RWPE2 (cell line): ENCODE results near the gene KCNAB3.

Experiments used
- ATAC-seq: fragments of 200-7000 bp; cut with Tn5 transposase; 3 replicates; pipeline ENCODE4 v1.9.1; 2021; ENCODE audit warnings: low read depth
- DNase-seq: peaks from one replicate; pipeline ENCODE4 v3.0.0-alpha.2; 2020; ENCODE audit warnings: low spot score
- H3K27ac ChIP-seq: fragments of 450-650 bp; 2 replicates; pipeline ENCODE4 v1.5.1; 2017; ENCODE audit warnings: mild to moderate bottlenecking; ENCODE audit not compliant: poor library complexity, severe bottlenecking
- H3K27me3 ChIP-seq: fragments of 250-450 bp; sonication (Bioruptor Pico); 2 replicates; pipeline ENCODE4 v1.5.1; 2021; ENCODE audit warnings: mild to moderate bottlenecking, moderate library complexity; ENCODE audit not compliant: insufficient read depth, poor library complexity, severe bottlenecking
- H3K36me3 ChIP-seq: fragments of 250-450 bp; sonication (Bioruptor Pico); 2 replicates; pipeline ENCODE4 v1.5.1; 2020; ENCODE audit warnings: low read depth, mild to moderate bottlenecking, moderate library complexity
- H3K4me1 ChIP-seq: fragments of 250-450 bp; sonication (Bioruptor Pico); 2 replicates; pipeline ENCODE4 v1.5.1; 2021; ENCODE audit warnings: mild to moderate bottlenecking, moderate library complexity; ENCODE audit not compliant: insufficient read depth, poor library complexity, severe bottlenecking
- H3K4me3 ChIP-seq: fragments of 250-450 bp; sonication (Bioruptor Pico); 2 replicates; pipeline ENCODE4 v1.5.1; 2021; ENCODE audit warnings: mild to moderate bottlenecking, moderate library complexity; ENCODE audit not compliant: severe bottlenecking
- H3K9me3 ChIP-seq: fragments of 250-450 bp; sonication (Bioruptor Pico); 2 replicates; pipeline ENCODE4 v1.5.1; 2021; ENCODE audit warnings: mild to moderate bottlenecking, moderate library complexity; ENCODE audit not compliant: severe bottlenecking
- CTCF ChIP-seq: fragments of 450-650 bp; IDR thresholded peaks from one replicate; pipeline ENCODE4 v1.5.1; 2017; ENCODE audit warnings: mild to moderate bottlenecking, moderate library complexity; ENCODE audit not compliant: poor library complexity, severe bottlenecking

KCNAB3 gene

GRCh38 chr17:7929158-7930023, at the start of gene KCNAB3:
KCNAB3 (minus strand) TSS chr17:7929856; CDS start chr17:7929435, 421 bp downstream.
- ATAC-seq (peak; percentile 53), DNase-seq (no peak)
- Histone ChIP-seq H3K36me3 (peaks cover 6% of the 10 kb centered on the region), H3K4me3 (no peak within 1 kb of the TSS), H3K27ac (no peak within 1 kb of the TSS), H3K4me1 (peaks cover 9% of the 10 kb centered on the region), H3K9me3 (no peaks in the 10 kb centered on the region), H3K27me3 (no peaks in the 10 kb centered on the region)
- no peak for TF ChIP-seq CTCF

GRCh38 chr17:7977805-7978204, 48.1 kb upstream of the KCNAB3 start:
- H3K9me3 ChIP-seq, result peaks cover 3% of the 10 kb centered on the region
- no peak overlapping the region for H3K27ac ChIP-seq
- peaks cover 10% of the 10 kb centered on the region for H3K4me1 ChIP-seq
- no peaks in the 10 kb centered on the region for H3K27me3 ChIP-seq
- TF ChIP-seq CTCF, result no peak
- H3K4me3 ChIP-seq, result no peak overlapping the region
- no peaks in the 10 kb centered on the region for H3K36me3 ChIP-seq
- DNase-seq (no peak), ATAC-seq (no peak)

GRCh38 chr17:7977039-7977438, 47.4 kb upstream of the KCNAB3 start:
- ATAC-seq, result no peak

GRCh38 chr17:7974638-7975131, 45.0 kb upstream of the KCNAB3 start:
- DNase-seq (no peak), ATAC-seq (no peak)
- Histone ChIP-seq H3K4me1 (no peaks in the 10 kb centered on the region), H3K27ac (no peak overlapping the region), H3K9me3 (peaks cover 3% of the 10 kb centered on the region), H3K4me3 (no peak overlapping the region), H3K27me3 (no peaks in the 10 kb centered on the region), H3K36me3 (no peaks in the 10 kb centered on the region)
- no peak for TF ChIP-seq CTCF

More at GRCh38 chr17:7977039-7977438, 47.4 kb upstream of the KCNAB3 start:
- Histone ChIP-seq H3K36me3 (no peaks in the 10 kb centered on the region), H3K4me3 (no peak overlapping the region), H3K9me3 (peaks cover 3% of the 10 kb centered on the region), H3K4me1 (peaks cover 3% of the 10 kb centered on the region), H3K27ac (no peak overlapping the region), H3K27me3 (no peaks in the 10 kb centered on the region)
- no peak for DNase-seq
- no peak for TF ChIP-seq CTCF
